ENCODE results near the gene TPM1.

Gene TPM1

DNA sequence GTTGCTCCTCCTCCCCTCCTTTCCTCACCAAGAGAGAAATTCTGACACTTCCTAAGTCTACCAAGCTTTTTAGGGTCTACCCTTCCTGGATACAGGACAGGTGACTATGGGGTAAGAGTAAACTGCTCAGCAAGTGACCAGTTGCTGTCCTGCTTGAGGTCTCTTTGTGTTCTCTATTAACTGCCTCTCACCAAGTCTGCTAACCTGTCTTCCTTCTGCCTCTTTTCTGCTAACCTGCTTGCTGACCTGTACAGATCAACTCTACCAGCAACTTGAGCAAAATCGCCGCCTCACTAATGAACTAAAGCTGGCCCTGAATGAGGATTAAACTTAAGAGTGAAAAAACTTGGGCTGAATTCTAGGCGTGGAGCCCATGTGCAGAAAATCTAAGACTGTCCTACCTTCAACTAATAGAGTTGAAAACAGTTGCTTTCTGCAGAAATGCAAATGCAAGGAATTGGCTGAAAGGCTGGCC is 27.1 kb downstream of the TPM1 start:
- TF ChIP-seq, protein P1, sequence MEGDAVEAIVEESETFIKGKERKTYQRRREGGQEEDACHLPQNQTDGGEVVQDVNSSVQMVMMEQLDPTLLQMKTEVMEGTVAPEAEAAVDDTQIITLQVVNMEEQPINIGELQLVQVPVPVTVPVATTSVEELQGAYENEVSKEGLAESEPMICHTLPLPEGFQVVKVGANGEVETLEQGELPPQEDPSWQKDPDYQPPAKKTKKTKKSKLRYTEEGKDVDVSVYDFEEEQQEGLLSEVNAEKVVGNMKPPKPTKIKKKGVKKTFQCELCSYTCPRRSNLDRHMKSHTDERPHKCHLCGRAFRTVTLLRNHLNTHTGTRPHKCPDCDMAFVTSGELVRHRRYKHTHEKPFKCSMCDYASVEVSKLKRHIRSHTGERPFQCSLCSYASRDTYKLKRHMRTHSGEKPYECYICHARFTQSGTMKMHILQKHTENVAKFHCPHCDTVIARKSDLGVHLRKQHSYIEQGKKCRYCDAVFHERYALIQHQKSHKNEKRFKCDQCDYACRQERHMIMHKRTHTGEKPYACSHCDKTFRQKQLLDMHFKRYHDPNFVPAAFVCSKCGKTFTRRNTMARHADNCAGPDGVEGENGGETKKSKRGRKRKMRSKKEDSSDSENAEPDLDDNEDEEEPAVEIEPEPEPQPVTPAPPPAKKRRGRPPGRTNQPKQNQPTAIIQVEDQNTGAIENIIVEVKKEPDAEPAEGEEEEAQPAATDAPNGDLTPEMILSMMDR (IDR thresholded peaks at IDR 0.05) = no peak
- no peaks in the 10 kb centered on the region for H3K36me3 ChIP-seq (ENCODE audit: control insufficient read depth, insufficient read depth, low read length)
- H3K79me2 ChIP-seq = no peaks in the 10 kb centered on the region
- H2AFZ ChIP-seq = no peak overlapping the region
- H3K4me2 ChIP-seq (ENCODE audit: low read length) = no peak overlapping the region
- no peak overlapping the region for H3K27ac ChIP-seq
- H3K4me1 ChIP-seq = no peaks in the 10 kb centered on the region
- H3K27me3 ChIP-seq (ENCODE audit: control insufficient read depth, insufficient read depth, low read length) = no peaks in the 10 kb centered on the region
- no peak overlapping the region for H3K9ac ChIP-seq
- no peak overlapping the region for H3K4me3 ChIP-seq (ENCODE audit: low read depth, low read length)
- H3K9me3 ChIP-seq (ENCODE audit: control insufficient read depth, low read length) = no peaks in the 10 kb centered on the region

DNA sequence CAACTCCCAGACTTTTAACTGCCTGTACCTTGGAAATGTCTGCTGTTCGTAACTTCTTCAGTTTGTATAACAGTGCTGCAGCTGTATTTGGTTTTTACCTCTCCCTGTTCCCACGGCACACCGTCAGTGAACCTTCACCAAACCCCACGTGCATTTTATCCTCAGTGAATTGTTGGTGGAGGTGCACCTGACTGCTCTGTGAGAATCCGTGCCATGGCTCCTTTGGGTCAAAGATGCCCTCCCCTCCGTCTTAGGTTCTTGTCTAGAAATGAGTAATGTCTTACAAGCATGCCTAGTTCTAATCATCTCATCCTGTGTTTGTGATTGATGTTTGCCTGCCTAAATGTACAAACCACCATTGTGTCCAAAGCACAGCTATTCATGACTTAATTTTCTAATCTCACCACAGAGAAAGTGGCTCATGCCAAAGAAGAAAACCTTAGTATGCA is 28.2 kb downstream of the TPM1 start:
- H3K79me2 ChIP-seq = no peaks in the 10 kb centered on the region
- no peak overlapping the region for H3K27ac ChIP-seq
- no peak overlapping the region for H2AFZ ChIP-seq
- no peak overlapping the region for H3K9ac ChIP-seq
- H3K27me3 ChIP-seq (ENCODE audit: control insufficient read depth, insufficient read depth, low read length) = no peaks in the 10 kb centered on the region
- H3K9me3 ChIP-seq (ENCODE audit: control insufficient read depth, low read length) = no peaks in the 10 kb centered on the region
- no peaks in the 10 kb centered on the region for H3K4me1 ChIP-seq
- no peak overlapping the region for H3K4me3 ChIP-seq (ENCODE audit: low read depth, low read length)
- H3K36me3 ChIP-seq (ENCODE audit: control insufficient read depth, insufficient read depth, low read length) = no peaks in the 10 kb centered on the region
- TF ChIP-seq, protein P1 (IDR thresholded peaks at IDR 0.05) = no peak
- H3K4me2 ChIP-seq (ENCODE audit: low read length) = no peak overlapping the region

DNA sequence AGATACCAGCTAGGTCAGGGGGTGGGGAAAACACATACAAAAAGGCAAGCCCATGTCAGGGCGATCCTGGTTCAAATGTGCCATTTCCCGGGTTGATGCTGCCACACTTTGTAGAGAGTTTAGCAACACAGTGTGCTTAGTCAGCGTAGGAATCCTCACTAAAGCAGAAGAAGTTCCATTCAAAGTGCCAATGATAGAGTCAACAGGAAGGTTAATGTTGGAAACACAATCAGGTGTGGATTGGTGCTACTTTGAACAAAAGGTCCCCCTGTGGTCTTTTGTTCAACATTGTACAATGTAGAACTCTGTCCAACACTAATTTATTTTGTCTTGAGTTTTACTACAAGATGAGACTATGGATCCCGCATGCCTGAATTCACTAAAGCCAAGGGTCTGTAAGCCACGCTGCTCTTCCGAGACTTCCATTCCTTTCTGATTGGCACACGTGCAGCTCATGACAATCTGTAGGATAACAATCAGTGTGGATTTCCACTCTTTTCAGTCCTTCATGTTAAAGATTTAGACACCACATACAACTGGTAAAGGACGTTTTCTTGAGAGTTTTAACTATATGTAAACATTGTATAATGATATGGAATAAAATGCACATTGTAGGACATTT is 28.9 kb downstream of the TPM1 start:
- Histone ChIP-seq H3K27ac (no peak overlapping the region), H3K9me3 (ENCODE audit: control insufficient read depth, low read length) (no peaks in the 10 kb centered on the region), H3K36me3 (ENCODE audit: control insufficient read depth, insufficient read depth, low read length) (no peaks in the 10 kb centered on the region)

DNA sequence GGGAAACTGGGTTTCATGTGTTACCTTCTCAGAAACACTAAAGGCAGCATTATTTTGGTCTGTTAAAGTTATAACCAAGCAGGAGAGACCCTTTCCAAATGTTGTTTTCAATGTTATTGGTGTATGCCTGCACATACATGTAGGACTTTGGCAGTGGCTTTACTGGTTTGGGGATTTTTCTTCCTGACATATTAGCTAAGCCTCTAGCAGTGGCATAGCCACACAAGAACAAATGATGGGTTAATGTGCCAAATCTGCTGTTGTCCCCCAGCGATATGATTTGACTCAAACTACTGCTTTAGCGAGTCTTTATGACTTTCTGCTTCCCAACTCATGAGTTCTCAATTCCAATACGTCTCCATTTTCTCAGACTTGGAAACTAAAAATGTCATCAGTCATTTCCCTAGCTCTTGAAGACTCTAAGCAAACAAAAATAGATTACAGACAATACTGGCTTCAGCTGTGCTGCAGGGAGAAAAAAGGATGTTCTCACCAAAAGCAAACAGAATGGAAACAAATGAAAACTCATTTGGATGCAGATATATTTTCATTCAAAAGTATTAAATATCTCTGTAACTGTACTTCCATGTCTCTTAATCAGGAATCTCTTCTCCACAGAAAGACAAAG is 29.6 kb downstream of the TPM1 start:
- no peaks in the 10 kb centered on the region for H3K36me3 ChIP-seq (ENCODE audit: control insufficient read depth, insufficient read depth, low read length)
- H3K9me3 ChIP-seq (ENCODE audit: control insufficient read depth, low read length) = no peaks in the 10 kb centered on the region
- no peak overlapping the region for H3K27ac ChIP-seq
- H3K79me2 ChIP-seq = no peaks in the 10 kb centered on the region
- H3K4me2 ChIP-seq (ENCODE audit: low read length) = no peak overlapping the region
- TF ChIP-seq, protein P1 (IDR thresholded peaks at IDR 0.05) = no peak
- no peak overlapping the region for H3K9ac ChIP-seq
- H3K4me3 ChIP-seq (ENCODE audit: low read depth, low read length) = no peak overlapping the region
- no peaks in the 10 kb centered on the region for H3K27me3 ChIP-seq (ENCODE audit: control insufficient read depth, insufficient read depth, low read length)
- no peaks in the 10 kb centered on the region for H3K4me1 ChIP-seq
- no peak overlapping the region for H2AFZ ChIP-seq

More for the DNA sequence above, 28.9 kb downstream of the TPM1 start:
- Histone ChIP-seq H3K4me3 (ENCODE audit: low read depth, low read length) (no peak overlapping the region), H3K79me2 (no peaks in the 10 kb centered on the region), H3K9ac (no peak overlapping the region), H3K27me3 (ENCODE audit: control insufficient read depth, insufficient read depth, low read length) (no peaks in the 10 kb centered on the region), H2AFZ (no peak overlapping the region), H3K4me1 (no peaks in the 10 kb centered on the region), H3K4me2 (ENCODE audit: low read length) (no peak overlapping the region)
- TF ChIP-seq, protein P1 (IDR thresholded peaks at IDR 0.05) = no peak
